Activated naive CD8-positive, alpha-beta T cell treated with anti-CD3 and anti-CD28 coated beads, Interleukin-2, amount 50 U/mL, for 24 hours (primary cell): ENCODE data around the gene ABCA7.

Experiments
- ATAC-seq: fragments of 150-1000 bp; cut with Tn5 transposase; one replicate; pipeline ENCODE4 v1.10.0; 2021
- DNase-seq: peaks from one replicate; pipeline ENCODE4 v3.0.0; 2021
- H3K27ac Mint-ChIP-seq: one replicate; pipeline ENCODE4 v1.8.0; 2021; ENCODE audit warnings: mild to moderate bottlenecking, mixed read lengths
- H3K27me3 Mint-ChIP-seq: one replicate; pipeline ENCODE4 v1.8.0; 2021; ENCODE audit warnings: mixed read lengths
- H3K36me3 Mint-ChIP-seq: one replicate; pipeline ENCODE4 v1.8.0; 2021; ENCODE audit warnings: low read depth, mixed read lengths
- H3K4me1 Mint-ChIP-seq: one replicate; pipeline ENCODE4 v1.8.0; 2021; ENCODE audit warnings: mixed read lengths
- H3K4me3 Mint-ChIP-seq: one replicate; pipeline ENCODE4 v1.8.0; 2021; ENCODE audit warnings: mild to moderate bottlenecking, moderate library complexity, mixed read lengths
- H3K9me3 Mint-ChIP-seq: one replicate; pipeline ENCODE4 v1.8.0; 2021; ENCODE audit warnings: mixed read lengths

The ABCA7 gene, protein sequence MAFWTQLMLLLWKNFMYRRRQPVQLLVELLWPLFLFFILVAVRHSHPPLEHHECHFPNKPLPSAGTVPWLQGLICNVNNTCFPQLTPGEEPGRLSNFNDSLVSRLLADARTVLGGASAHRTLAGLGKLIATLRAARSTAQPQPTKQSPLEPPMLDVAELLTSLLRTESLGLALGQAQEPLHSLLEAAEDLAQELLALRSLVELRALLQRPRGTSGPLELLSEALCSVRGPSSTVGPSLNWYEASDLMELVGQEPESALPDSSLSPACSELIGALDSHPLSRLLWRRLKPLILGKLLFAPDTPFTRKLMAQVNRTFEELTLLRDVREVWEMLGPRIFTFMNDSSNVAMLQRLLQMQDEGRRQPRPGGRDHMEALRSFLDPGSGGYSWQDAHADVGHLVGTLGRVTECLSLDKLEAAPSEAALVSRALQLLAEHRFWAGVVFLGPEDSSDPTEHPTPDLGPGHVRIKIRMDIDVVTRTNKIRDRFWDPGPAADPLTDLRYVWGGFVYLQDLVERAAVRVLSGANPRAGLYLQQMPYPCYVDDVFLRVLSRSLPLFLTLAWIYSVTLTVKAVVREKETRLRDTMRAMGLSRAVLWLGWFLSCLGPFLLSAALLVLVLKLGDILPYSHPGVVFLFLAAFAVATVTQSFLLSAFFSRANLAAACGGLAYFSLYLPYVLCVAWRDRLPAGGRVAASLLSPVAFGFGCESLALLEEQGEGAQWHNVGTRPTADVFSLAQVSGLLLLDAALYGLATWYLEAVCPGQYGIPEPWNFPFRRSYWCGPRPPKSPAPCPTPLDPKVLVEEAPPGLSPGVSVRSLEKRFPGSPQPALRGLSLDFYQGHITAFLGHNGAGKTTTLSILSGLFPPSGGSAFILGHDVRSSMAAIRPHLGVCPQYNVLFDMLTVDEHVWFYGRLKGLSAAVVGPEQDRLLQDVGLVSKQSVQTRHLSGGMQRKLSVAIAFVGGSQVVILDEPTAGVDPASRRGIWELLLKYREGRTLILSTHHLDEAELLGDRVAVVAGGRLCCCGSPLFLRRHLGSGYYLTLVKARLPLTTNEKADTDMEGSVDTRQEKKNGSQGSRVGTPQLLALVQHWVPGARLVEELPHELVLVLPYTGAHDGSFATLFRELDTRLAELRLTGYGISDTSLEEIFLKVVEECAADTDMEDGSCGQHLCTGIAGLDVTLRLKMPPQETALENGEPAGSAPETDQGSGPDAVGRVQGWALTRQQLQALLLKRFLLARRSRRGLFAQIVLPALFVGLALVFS (N-terminal part only)

DNA sequence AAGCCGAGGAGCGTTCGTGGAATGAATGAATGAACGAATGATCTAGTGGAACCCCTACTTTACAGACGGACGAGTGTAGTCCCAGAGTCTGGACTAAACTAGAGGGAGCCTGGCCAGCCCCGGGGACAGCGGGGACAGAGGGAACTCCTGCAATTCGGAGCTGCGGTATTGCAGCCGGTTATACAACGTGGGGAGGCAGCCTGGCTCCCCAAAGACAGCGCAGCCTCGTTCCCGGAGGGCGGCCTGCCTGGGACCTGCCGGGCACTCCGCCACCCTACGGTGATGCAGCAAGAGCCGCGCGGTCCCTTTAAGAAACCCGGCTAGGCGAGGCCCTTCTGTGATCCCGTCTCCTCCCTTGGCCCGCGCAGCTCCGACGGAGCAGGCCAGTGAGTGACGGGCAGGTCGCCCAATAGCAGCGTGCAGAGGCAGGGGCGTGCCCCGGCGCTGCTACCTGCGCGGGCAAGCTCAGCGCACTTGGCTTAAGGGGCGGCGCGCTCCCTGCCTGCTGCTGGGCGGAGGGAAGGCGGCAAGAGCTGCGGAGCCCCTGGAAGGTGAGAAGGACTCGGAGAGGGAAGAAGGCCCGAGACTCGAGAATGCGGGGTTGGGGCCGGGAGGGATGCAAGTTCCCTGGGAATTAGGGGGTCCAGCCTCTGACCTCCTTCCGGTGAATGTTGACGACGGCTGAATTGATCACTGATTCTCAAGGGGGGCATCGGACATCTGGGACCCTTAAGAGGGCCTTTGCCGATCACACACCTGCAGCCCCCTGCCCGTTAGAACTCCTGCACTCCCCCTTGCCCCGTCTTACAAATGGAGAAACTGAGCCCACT lies at the start of gene ABCA7:
Gene ABCA7, plus strand, starts transcription at position 462 of the 830 bp plus-strand sequence. CDS start 1,255 bp downstream, outside the sequence.
- Mint-ChIP-seq H3K36me3 (peaks cover 13% of the 10 kb centered on the region), H3K27ac (peak within 1 kb of the TSS; percentile 65), H3K4me3 (peak within 1 kb of the TSS; percentile 87), H3K9me3 (no peaks in the 10 kb centered on the region), H3K27me3 (no peaks in the 10 kb centered on the region), H3K4me1 (peaks cover 41% of the 10 kb centered on the region)
- peak; percentile 100 for DNase-seq
- peak; percentile 97 for ATAC-seq

DNA sequence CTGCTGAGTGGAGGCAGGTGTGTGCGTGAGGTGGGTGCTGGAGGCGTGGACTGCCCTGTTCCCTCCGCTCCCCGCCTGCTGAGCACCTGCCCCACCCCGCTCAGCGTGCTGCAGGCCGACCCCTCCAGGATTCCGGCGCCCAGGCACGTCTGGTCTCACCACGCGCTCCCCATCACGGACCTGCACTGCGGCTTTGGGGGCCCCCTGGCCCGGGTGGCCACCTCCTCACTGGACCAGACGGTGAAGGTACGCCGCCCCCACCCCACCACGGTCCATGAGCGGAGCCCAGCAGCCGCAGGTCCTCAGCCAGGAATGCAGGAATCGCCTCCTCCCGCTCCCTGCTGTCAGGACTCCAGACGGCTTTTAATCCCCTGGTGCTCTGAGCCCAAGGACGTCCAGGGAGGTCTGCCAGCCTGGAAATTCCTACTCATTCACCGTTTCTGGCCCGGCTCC lies 49.8 kb upstream of the ABCA7 start:
- DNase-seq = no peak
- no peak overlapping the region for H3K27ac Mint-ChIP-seq
- no peak for ATAC-seq

DNA sequence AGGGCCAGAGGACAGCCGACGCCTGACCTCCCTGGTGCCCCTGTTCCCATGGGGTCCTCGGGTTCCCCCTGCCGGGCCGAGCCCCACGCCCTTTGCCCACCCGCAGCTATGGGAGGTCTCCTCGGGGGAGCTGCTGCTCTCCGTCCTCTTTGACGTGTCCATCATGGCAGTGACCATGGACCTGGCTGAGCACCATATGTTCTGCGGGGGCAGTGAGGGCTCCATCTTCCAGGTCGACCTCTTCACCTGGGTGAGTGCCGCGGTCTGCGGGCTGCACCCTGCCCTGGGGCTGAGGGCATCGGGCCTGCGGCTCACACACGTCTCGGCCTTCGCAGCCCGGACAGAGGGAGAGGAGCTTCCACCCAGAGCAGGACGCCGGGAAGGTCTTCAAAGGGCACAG lies 49.2 kb upstream of the ABCA7 start:
- Mint-ChIP-seq H3K27ac (no peak overlapping the region), H3K4me3 (no peak overlapping the region), H3K36me3 (peaks cover 20% of the 10 kb centered on the region), H3K9me3 (no peaks in the 10 kb centered on the region), H3K27me3 (no peaks in the 10 kb centered on the region), H3K4me1 (peaks cover 3% of the 10 kb centered on the region)
- ATAC-seq = no peak
- DNase-seq = no peak

More for the DNA sequence above, 49.8 kb upstream of the ABCA7 start:
- no peaks in the 10 kb centered on the region for H3K27me3 Mint-ChIP-seq
- H3K9me3 Mint-ChIP-seq = no peaks in the 10 kb centered on the region
- H3K4me1 Mint-ChIP-seq = peaks cover 7% of the 10 kb centered on the region
- H3K36me3 Mint-ChIP-seq = peaks cover 23% of the 10 kb centered on the region
- H3K4me3 Mint-ChIP-seq = no peak overlapping the region

DNA sequence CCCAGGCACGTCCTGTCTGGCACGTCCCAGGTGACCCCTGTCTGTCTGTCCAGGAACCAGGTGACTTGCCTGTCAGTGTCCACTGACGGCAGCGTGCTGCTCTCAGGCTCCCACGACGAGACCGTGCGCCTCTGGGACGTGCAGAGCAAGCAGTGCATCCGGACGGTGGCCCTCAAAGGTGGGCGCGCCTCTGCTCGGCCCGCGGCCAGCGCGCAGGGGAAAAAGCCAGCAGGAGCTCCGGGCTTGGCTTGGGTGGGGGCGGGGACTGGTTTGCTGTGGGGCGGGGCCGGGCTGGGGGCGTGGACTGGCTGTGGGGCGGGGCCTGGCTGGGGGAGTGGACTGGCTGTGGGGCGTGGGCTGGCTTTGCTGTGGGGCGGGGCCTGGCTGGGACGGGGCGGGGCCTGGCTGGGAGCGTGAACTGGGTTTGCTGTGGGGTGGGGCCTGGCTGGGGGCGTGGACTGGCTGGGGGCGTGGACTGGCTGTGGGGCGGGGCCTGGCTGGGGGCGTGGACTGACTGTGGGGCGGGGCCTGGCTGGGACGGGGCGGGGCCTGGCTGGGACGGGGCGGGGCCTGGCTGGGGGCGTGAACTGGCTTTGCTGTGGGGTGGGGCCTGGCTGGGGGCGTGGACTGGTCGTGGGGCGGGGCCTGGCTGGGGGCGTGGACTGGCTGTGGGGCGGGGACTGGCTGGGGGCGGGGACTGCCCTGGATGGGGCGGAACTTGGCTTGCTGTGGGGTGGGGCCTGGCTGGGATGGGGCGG lies 48.6 kb upstream of the ABCA7 start:
- Mint-ChIP-seq H3K36me3 (peaks cover 19% of the 10 kb centered on the region), H3K4me3 (no peak overlapping the region), H3K4me1 (peaks cover 6% of the 10 kb centered on the region), H3K27ac (no peak overlapping the region), H3K27me3 (peaks cover 1% of the 10 kb centered on the region), H3K9me3 (no peaks in the 10 kb centered on the region)
- ATAC-seq (peak; percentile 18), DNase-seq (peak; percentile 75)

DNA sequence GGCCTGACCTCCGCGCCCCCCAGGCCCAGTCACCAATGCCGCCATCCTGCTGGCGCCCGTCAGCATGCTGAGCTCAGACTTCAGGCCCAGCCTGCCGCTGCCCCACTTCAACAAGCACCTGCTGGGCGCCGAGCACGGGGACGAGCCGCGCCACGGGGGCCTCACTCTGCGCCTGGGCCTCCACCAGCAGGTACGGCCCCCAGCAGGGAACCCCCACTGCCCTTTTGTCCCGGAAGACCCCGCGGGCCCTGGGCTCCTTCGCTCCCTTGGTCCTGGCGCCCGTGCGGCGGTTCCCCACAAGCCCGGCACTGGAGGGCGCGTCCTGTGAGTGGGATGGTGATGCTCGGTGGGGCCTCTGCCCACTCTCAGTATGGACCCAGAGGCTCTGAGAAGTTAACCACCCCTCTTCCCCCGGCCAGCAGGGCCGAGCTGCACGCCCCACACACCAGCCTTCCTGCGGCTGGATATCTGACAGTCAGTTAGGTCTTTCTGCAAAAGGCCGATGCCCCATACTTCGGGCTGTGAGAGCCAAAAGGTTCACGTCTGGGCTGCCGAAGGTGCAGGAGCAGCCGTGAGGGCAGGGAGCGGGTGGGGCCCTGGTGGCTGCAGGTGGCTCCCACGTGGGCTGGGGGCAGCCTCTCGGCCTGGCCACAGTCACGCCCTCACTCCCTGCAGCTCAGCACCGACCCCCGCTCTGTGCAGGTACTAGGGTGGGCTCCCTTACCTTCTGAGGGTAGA lies 47.8 kb upstream of the ABCA7 start:
- H3K27ac Mint-ChIP-seq = no peak overlapping the region
- no peak overlapping the region for H3K4me3 Mint-ChIP-seq
- H3K4me1 Mint-ChIP-seq = peaks cover 13% of the 10 kb centered on the region
- no peak for DNase-seq
- H3K9me3 Mint-ChIP-seq = no peaks in the 10 kb centered on the region
- peaks cover 5% of the 10 kb centered on the region for H3K27me3 Mint-ChIP-seq
- ATAC-seq = peak; percentile 2
- peaks cover 13% of the 10 kb centered on the region for H3K36me3 Mint-ChIP-seq

DNA sequence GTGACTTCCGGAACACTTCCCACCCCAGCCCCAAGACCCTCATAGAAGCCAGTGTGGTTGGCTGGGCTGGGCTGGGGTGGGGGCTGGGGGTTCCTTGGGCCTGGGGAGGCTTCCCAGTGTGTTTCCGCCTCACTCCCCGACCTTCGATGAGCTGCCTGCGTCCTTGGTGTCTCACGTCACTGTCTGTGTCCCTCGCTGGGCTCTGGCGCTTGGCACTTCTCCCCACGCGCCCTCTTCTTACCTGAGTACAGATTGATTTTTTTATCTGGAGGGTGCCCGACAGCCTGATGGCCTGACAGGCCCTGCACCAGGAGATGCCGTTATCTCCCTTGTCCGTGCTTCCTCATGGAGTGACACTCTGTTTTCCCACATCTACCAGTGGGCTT lies 47.2 kb upstream of the ABCA7 start:
- Mint-ChIP-seq H3K36me3 (peaks cover 9% of the 10 kb centered on the region), H3K9me3 (no peaks in the 10 kb centered on the region), H3K27ac (no peak overlapping the region)

DNA sequence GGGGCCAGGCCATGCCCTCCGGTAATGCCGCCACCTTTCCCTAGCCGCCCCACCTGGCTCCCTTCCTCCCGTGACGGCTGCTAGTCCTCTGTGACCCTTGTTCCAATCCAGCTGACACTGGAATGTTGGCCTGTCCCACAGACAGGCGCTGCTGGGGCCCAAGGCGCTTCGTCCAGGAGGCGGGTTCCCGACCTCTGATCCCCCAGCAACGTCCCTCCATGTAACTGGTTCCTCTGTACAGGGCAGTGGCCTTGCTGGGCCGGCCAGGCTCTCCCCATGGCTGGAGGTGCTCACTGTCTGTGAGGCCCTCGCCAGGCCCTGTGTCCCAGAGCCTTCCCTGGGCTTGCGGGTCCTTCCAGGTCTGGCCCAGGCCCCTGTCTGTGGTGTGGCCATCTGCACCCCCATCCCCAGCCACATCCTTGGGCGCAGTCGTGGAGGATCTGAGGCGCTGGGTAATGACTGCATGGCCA lies 46.5 kb upstream of the ABCA7 start:
- Mint-ChIP-seq H3K9me3 (no peaks in the 10 kb centered on the region), H3K27ac (no peak overlapping the region), H3K4me1 (peaks cover 11% of the 10 kb centered on the region), H3K36me3 (peaks cover 9% of the 10 kb centered on the region), H3K27me3 (peaks cover 13% of the 10 kb centered on the region), H3K4me3 (no peak overlapping the region)
- ATAC-seq = no peak
- no peak for DNase-seq

More for the DNA sequence above, 47.2 kb upstream of the ABCA7 start:
- ATAC-seq (no peak), DNase-seq (no peak)
- no peak overlapping the region for H3K4me3 Mint-ChIP-seq
- H3K27me3 Mint-ChIP-seq = peaks cover 7% of the 10 kb centered on the region
- H3K4me1 Mint-ChIP-seq = peaks cover 11% of the 10 kb centered on the region

DNA sequence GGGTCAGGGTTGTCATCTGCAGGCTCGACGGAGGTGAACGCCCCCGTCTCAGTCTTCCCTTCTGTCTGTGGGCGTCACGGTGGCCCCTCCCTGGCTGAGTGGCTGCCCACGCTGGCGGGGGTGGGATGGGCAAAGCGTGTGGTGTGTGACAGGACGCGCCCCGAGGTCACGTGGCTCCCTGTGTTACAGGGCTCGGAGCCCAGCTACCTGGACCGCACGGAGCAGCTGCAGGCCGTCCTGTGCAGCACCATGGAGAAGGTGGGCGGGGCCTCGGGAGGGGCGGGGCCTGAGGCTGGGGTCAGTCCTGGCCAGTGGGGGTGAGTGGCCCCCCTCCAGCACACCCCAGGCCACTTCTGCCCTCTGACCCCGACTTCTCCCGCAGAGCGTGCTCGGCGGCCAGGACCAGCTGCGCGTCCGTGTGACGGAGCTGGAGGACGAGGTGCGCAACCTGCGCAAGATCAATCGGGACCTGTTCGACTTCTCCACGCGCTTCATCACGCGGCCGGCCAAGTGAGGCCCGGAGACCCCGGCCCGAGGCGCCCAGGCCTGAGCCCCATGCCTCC lies 46.0 kb upstream of the ABCA7 start:
- Mint-ChIP-seq H3K4me3 (no peak overlapping the region), H3K9me3 (no peaks in the 10 kb centered on the region), H3K36me3 (peaks cover 8% of the 10 kb centered on the region), H3K27ac (no peak overlapping the region), H3K4me1 (peaks cover 11% of the 10 kb centered on the region), H3K27me3 (peaks cover 16% of the 10 kb centered on the region)
- ATAC-seq (no peak), DNase-seq (no peak)

DNA sequence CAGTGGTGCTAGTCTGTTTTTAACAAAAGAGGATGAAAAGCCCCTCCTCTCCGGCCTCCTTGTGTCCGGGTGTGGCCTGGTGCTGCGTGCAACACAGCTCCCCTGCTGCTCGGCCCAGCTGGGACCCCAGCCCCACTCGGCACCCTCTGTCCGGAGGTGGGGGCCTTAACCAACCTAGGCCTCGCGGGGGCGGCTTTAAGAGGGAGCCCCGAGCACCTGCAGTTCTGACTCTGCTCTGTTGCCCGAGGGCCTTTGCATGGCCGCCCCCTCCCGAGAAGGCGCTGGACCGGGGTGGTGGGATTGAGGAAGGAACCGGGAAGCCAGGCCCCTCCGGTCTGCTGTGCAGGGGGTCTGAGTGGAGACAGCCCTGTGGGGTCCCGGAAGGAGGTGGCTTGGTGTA lies 45.4 kb upstream of the ABCA7 start:
- Mint-ChIP-seq H3K9me3 (no peaks in the 10 kb centered on the region), H3K4me1 (peaks cover 14% of the 10 kb centered on the region), H3K27ac (no peak overlapping the region), H3K27me3 (peaks cover 22% of the 10 kb centered on the region), H3K4me3 (no peak overlapping the region), H3K36me3 (peaks cover 8% of the 10 kb centered on the region)
- no peak for ATAC-seq
- DNase-seq = no peak

DNA sequence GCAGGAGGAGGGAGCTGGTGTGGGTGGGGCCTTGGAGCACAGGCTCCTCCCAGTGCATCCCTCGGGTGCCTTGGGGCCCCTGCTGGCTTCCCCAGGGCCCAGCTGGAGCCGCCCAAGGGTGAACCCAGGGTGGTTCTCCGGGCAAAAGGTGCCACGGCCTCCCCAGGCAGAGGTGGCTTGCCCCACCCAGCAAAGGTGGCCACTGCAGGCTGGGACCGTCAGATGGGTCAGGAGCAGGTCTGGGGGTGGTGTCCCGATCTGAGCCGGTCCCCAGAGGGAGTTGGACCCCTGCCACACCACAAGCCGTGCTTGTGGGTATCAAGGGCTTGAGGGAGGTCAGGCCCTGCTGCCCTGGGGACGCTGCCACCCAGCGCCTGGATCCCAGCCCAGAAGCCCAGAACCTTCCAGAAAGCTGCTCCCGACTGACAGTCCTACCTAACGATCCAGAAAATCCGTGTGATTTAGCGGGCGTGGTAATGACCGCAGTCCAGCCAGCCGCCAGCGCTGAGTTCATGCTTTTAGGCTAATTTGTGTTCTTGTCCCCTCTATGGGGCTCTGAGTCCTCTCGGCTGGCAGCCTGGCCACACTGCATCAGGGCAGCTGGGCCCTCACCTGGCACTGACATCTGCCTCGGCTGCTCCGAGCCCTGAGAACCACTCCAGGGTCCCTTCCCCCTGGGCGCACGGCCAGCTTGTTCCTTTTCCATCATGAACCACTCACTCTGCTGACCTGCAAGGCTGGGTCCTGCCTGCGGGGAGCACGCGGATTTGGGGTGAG lies 44.7 kb upstream of the ABCA7 start:
- DNase-seq (no peak), ATAC-seq (no peak)
- Mint-ChIP-seq H3K27me3 (peaks cover 26% of the 10 kb centered on the region), H3K36me3 (peaks cover 8% of the 10 kb centered on the region), H3K9me3 (no peaks in the 10 kb centered on the region), H3K27ac (no peak overlapping the region), H3K4me1 (peaks cover 14% of the 10 kb centered on the region), H3K4me3 (no peak overlapping the region)

DNA sequence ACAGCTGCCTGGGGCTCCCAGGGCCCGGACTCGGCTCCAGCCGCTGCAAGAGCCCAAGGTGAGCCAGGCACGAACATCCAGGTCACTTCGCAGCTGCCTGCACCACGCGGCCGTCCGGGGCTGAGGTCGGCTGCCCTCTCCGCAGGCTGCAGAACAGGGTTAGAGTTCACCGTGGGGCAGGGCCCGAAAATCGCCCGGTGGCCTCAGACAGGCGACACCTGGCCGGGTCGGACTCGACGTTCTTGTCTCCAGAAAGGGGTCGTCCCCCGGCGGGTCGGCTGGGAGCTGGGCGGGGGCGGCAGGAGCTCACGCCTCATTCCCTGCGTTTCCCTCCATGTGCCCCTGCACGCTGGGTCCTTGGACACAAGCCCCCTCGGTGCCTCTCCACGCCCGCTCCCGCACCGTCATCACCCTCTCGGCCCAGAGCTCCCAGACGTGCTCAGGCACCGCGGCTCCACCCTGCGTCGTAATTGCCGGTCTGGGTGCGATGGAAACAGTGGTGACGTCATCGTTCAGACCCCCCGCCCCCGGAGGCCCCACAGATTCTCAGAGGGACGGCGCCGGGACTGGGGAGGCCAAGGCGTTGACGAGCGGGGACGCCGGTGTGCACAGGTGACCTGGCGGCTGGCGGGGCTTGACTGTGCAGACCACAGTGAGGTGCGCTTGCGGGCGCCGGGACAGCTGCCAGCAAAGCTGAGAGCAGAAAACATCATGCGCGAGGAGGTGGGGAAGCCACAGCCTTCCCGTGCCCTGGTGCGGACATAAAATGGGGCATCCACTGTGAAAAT lies 43.7 kb upstream of the ABCA7 start:
- Mint-ChIP-seq H3K27ac (peak overlapping the region; percentile 59), H3K4me1 (peaks cover 14% of the 10 kb centered on the region), H3K9me3 (no peaks in the 10 kb centered on the region), H3K27me3 (peaks cover 31% of the 10 kb centered on the region), H3K4me3 (no peak overlapping the region), H3K36me3 (peaks cover 2% of the 10 kb centered on the region)
- ATAC-seq = peak; percentile 60
- peak; percentile 76 for DNase-seq
